ENCODE measurements around the gene KRTAP6-3. TPM values are rescaled to one million over a fixed set of nuclear protein-coding genes. Genes with fewer than 3 reads are reported as not detected.

Gene KRTAP6-3, protein sequence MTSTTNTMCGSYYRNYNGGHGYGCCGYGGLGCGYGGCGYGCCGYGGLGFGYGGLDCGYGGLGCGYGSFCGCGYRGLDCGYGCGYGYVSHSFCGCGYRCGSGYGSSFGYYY
- not detected for total RNA-seq

DNA sequence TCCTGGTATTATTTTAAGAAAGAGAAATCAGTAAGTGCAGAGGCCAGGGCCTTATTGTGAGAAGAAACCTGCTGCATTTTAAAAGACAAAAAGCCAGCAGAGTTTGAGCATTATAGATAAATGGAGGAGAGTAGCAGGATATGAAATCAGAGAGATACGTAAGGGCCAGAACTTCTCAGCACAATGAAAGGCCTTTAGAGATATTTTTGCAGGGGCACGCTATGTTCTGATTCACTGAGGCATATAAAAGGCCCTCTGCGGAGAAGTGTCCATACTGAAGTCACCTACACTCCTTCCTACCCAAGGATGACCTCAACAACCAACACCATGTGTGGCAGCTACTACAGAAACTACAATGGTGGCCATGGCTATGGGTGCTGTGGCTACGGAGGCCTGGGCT is at the start of gene KRTAP6-3:
Gene KRTAP6-3 (plus strand): TSS at position 301 of the 400 bp plus-strand sequence. CDS start 6 bp downstream, at position 307.
- DNase-seq, result no peak
- H3K27me3 Mint-ChIP-seq (ENCODE audit: low read depth), result no peaks in the 10 kb centered on the region
- H3K9me3 Mint-ChIP-seq, result no peaks in the 10 kb centered on the region
- CTCF ChIA-PET, result no interaction called here
- intact Hi-C loops (cut with micrococcal nuclease), result no loop called here
- no peaks in the 10 kb centered on the region for H3K36me3 Mint-ChIP-seq (ENCODE audit: low read depth)
- H3K27ac Mint-ChIP-seq, result no peak within 1 kb of the TSS
- H3K4me3 Mint-ChIP-seq, result no peak within 1 kb of the TSS
- H3K4me1 Mint-ChIP-seq (ENCODE audit: low read depth), result no peaks in the 10 kb centered on the region

DNA sequence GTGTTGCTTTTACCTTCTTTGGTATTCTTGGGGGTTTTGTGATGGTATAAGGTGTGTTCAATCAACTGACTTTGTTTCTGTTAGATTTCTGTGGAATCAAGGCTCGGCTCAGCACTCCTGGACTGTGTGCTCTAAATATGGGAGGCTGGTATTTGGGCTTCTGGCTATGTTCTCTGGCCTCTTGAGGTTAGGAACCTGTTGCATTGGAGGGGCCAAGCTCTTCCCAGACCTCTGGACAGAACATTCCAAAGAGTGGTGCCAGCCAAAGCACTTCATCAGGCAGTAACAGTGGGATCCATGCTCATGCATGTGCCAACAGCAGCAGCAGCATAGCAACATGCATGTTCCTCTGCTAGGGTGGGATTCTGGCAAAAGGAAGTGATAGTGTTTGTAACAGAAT is 39.5 kb upstream of the KRTAP6-3 start:
- intact Hi-C loops (cut with micrococcal nuclease), result no loop called here
- no peaks in the 10 kb centered on the region for H3K27me3 Mint-ChIP-seq (ENCODE audit: low read depth)
- no peak for DNase-seq
- H3K4me1 Mint-ChIP-seq (ENCODE audit: low read depth), result no peaks in the 10 kb centered on the region
- peaks cover 4% of the 10 kb centered on the region for H3K9me3 Mint-ChIP-seq
- CTCF ChIA-PET, result no interaction called here
- no peak overlapping the region for H3K4me3 Mint-ChIP-seq
- no peak overlapping the region for H3K27ac Mint-ChIP-seq
- H3K36me3 Mint-ChIP-seq (ENCODE audit: low read depth), result no peaks in the 10 kb centered on the region

DNA sequence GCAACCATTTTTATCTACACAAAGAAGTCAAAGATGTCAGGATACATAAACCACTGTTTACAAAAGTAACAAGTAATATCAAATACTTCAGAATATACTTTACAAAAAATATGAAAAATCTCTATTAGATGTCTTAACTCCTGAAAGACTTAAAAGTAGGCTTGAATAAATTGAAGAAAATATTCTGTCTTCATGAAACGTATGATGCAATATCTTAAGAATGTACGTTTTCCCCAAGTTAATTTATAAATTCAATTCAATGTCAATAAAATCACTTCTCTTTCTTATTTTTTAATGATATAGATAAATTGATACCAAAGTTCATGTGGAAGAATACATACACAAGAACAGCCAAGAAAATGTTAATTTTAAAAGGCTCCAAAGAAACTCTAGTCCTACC is 37.1 kb upstream of the KRTAP6-3 start:
- intact Hi-C loops (cut with micrococcal nuclease), result no loop called here
- Mint-ChIP-seq H3K9me3 (peaks cover 4% of the 10 kb centered on the region), H3K27ac (no peak overlapping the region), H3K4me1 (ENCODE audit: low read depth) (no peaks in the 10 kb centered on the region), H3K4me3 (no peak overlapping the region), H3K27me3 (ENCODE audit: low read depth) (no peaks in the 10 kb centered on the region), H3K36me3 (ENCODE audit: low read depth) (no peaks in the 10 kb centered on the region)
- no peak for DNase-seq
- CTCF ChIA-PET, result no interaction called here

DNA sequence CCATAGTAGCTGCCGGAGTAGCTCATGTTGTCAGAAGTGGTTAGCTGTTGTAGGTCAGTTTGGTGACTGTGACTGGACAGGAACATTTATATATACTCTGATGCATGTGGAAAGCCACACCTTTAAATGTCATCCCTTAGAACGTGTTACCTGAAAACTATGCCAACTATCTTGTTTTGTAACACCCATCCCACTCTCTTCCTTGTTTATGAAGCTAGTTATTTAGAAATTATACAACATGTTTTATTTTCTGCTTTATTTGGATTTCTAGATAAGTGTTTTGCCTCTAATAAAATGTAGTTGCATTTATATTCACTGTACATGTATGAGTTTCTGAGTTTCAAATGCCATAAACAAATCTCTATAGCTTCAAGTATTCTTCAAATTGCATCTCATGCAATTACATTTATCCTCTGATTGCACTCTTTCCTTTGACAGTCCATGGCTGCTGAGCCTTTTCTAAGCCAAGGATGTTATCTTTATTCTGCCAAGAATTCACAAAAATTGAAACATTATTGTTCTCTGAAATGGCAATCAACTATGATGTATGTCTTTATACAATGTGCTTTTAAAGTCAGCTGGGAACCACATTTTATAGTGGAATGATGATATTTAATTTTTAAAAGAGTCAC is 30.9 kb upstream of the KRTAP6-3 start, which contains the start of gene KRTAP19-7:
Gene KRTAP19-7 (minus strand): TSS at position 51 of the 632 bp plus-strand sequence. CDS start 25 bp downstream, at position 26.
- no peaks in the 10 kb centered on the region for H3K27me3 Mint-ChIP-seq (ENCODE audit: low read depth)
- intact Hi-C loops (cut with micrococcal nuclease), result no loop called here

DNA sequence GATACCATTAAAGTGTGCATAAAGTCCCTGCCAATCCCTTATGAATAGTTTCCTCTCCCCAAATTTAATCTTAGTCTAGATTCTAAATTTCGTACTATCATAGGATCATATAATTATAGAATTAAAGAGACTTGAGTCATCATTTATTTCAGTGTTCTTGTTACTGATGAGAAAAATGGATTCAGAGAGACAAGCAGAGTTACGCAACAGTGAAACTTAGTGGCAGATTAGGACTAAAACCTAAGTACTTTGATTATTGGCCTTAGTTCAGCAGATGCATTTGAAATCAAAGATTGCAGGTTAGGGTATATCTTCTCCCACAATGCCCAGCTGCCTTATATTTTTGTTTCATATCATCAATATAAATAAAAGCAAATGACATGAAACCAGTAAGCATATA is 30.3 kb upstream of the KRTAP6-3 start:
- Mint-ChIP-seq H3K4me3 (no peak overlapping the region), H3K27me3 (ENCODE audit: low read depth) (no peaks in the 10 kb centered on the region), H3K36me3 (ENCODE audit: low read depth) (no peaks in the 10 kb centered on the region), H3K4me1 (ENCODE audit: low read depth) (no peaks in the 10 kb centered on the region), H3K27ac (no peak overlapping the region), H3K9me3 (no peaks in the 10 kb centered on the region)
- DNase-seq, result no peak
- CTCF ChIA-PET, result no interaction called here
- intact Hi-C loops (cut with micrococcal nuclease), result no loop called here

More for the DNA sequence above, 30.9 kb upstream of the KRTAP6-3 start, which contains the start of gene KRTAP19-7:
- Mint-ChIP-seq H3K4me1 (ENCODE audit: low read depth) (no peaks in the 10 kb centered on the region), H3K4me3 (no peak within 1 kb of the TSS), H3K27ac (no peak within 1 kb of the TSS), H3K9me3 (no peaks in the 10 kb centered on the region), H3K36me3 (ENCODE audit: low read depth) (no peaks in the 10 kb centered on the region)
- CTCF ChIA-PET, result no interaction called here
- no peak for DNase-seq

DNA sequence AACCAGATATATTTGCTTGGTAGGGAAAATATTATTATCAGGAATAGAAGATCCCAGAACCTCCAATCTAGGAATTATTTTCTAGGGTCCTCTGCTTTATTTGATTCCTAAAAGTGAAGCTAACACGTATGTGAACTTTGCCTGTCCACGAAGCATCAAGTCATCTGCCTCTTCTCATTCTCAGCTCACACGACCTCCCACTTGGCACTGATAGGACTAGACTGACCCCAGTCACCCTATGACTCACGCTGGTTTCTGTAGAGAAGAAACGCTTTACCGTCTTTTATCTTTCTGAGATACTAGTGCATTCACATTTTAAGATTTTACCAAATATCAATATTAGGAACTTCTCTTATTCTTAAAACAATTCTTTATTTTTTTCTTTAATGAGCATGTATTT is 29.2 kb upstream of the KRTAP6-3 start:
- intact Hi-C loops (cut with micrococcal nuclease), result no loop called here
- Mint-ChIP-seq H3K9me3 (no peaks in the 10 kb centered on the region), H3K4me1 (ENCODE audit: low read depth) (no peaks in the 10 kb centered on the region), H3K27ac (no peak overlapping the region), H3K27me3 (ENCODE audit: low read depth) (no peaks in the 10 kb centered on the region), H3K4me3 (no peak overlapping the region), H3K36me3 (ENCODE audit: low read depth) (no peaks in the 10 kb centered on the region)
- CTCF ChIA-PET, result no interaction called here
- no peak for DNase-seq

DNA sequence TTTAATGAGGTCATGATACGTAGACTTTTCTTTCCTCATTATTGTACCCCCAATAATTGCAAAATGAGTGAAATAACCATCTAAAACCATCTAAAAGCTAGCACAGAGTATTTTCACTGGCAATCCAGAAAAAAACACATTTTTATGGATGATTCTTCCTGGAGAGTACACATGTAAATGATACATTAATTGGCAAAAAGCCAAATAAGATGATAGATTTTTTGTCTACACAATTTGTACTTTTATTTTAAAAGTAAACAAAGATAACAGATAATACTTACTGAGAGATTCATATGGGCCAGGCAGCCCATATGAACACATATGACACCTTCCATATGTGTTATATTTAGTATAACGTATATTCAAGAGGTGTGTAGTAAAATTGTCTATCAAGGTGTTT is 28.6 kb upstream of the KRTAP6-3 start:
- no peak for DNase-seq
- no peak overlapping the region for H3K27ac Mint-ChIP-seq
- no peaks in the 10 kb centered on the region for H3K4me1 Mint-ChIP-seq (ENCODE audit: low read depth)
- H3K9me3 Mint-ChIP-seq, result no peaks in the 10 kb centered on the region
- intact Hi-C loops (cut with micrococcal nuclease), result no loop called here
- CTCF ChIA-PET, result no interaction called here
- H3K4me3 Mint-ChIP-seq, result no peak overlapping the region
- H3K27me3 Mint-ChIP-seq (ENCODE audit: low read depth), result no peaks in the 10 kb centered on the region
- H3K36me3 Mint-ChIP-seq (ENCODE audit: low read depth), result no peaks in the 10 kb centered on the region

DNA sequence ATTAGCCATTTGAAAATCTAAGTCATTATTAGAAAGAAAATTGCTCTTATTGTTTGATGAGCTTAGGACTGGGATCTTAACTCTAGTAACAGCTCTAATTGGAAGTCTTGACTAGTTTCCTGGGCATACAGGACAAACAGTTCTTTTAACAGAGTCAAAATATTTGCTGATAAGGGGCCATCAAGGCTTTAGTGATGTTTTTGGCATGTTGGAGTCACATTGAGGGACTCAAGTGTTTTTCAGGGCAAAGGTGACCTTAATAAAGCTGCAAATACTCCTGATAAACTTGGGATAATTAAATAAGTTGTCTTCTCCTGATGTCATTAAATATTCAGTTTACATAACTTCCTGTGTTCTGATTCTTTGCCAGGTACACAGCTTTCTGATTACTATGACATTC is 24.6 kb upstream of the KRTAP6-3 start:
- Mint-ChIP-seq H3K36me3 (ENCODE audit: low read depth) (no peaks in the 10 kb centered on the region), H3K4me1 (ENCODE audit: low read depth) (no peaks in the 10 kb centered on the region), H3K27me3 (ENCODE audit: low read depth) (no peaks in the 10 kb centered on the region), H3K9me3 (peaks cover 2% of the 10 kb centered on the region), H3K27ac (no peak overlapping the region), H3K4me3 (no peak overlapping the region)
- CTCF ChIA-PET, result no interaction called here
- intact Hi-C loops (cut with micrococcal nuclease), result no loop called here
- DNase-seq, result no peak

DNA sequence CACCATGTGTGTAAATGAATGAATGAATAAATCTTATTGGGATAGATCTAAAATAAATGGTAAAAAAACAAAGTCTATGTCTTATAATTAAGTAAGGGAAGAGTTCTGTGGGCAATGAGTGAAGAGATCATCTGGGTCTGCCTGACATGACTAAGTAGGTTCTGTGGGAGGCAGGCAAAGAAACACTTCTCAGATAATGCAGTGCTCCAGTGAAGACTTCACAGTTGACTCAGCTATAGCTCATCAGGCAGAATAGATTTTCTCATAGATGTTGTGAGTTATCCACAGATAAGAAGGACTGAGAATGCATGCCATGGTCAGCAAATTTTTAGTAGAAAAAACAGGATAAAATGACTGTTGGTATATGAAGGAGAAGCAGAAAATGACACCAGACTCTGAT is 14.5 kb upstream of the KRTAP6-3 start:
- intact Hi-C loops (cut with micrococcal nuclease), result no loop called here
- H3K27me3 Mint-ChIP-seq (ENCODE audit: low read depth), result no peaks in the 10 kb centered on the region
- no peaks in the 10 kb centered on the region for H3K4me1 Mint-ChIP-seq (ENCODE audit: low read depth)
- H3K36me3 Mint-ChIP-seq (ENCODE audit: low read depth), result no peaks in the 10 kb centered on the region
- CTCF ChIA-PET, result no interaction called here
- no peaks in the 10 kb centered on the region for H3K9me3 Mint-ChIP-seq
- no peak for DNase-seq
- H3K27ac Mint-ChIP-seq, result no peak overlapping the region
- H3K4me3 Mint-ChIP-seq, result no peak overlapping the region

DNA sequence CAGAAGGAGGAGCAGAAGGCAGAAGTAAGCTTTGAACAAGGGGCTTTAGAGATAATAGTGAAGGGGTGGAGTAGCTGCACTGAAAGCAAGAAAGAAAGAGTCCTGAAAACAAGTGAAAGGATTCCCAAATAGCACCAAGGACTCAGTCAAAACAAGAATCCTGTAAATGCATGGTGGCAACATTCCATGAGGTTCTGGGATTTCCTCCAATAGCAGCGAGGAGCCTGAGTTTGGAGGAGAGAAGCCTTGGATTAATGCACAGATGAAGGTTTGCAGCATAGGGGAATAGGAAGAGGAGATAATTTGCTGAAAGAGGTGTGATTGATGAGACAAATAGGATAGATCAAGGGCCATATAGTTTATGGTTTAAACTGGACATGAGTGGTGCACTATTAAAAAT is 12.9 kb upstream of the KRTAP6-3 start:
- no peaks in the 10 kb centered on the region for H3K27me3 Mint-ChIP-seq (ENCODE audit: low read depth)
- peaks cover 3% of the 10 kb centered on the region for H3K9me3 Mint-ChIP-seq
- CTCF ChIA-PET, result no interaction called here
- H3K4me3 Mint-ChIP-seq, result no peak overlapping the region
- no peaks in the 10 kb centered on the region for H3K36me3 Mint-ChIP-seq (ENCODE audit: low read depth)
- H3K27ac Mint-ChIP-seq, result no peak overlapping the region
- H3K4me1 Mint-ChIP-seq (ENCODE audit: low read depth), result no peaks in the 10 kb centered on the region
- intact Hi-C loops (cut with micrococcal nuclease), result no loop called here
- DNase-seq, result no peak

DNA sequence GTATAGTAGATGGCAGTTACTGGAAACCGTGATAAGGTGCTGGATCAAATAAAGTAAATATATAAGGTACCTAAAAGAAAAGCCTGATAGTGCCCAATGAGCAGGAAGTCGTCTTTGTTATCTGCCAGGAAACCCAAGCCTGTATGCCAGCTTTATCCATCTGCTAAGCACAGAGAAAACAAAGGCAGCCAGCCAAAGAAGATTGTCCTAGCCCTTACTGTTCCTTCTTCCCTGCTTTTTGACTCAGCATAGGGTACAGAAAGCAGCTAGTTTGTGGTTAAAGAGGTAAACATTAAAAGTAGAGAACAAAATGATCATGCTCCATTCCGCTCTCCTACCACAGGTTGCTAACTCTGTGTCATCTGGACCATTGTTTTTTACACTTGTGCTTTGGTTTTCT is 12.1 kb upstream of the KRTAP6-3 start:
- Mint-ChIP-seq H3K4me1 (ENCODE audit: low read depth) (no peaks in the 10 kb centered on the region), H3K36me3 (ENCODE audit: low read depth) (no peaks in the 10 kb centered on the region), H3K9me3 (peaks cover 3% of the 10 kb centered on the region), H3K27ac (no peak overlapping the region), H3K4me3 (no peak overlapping the region), H3K27me3 (ENCODE audit: low read depth) (no peaks in the 10 kb centered on the region)
- DNase-seq, result no peak
- CTCF ChIA-PET, result no interaction called here
- intact Hi-C loops (cut with micrococcal nuclease), result no loop called here

DNA sequence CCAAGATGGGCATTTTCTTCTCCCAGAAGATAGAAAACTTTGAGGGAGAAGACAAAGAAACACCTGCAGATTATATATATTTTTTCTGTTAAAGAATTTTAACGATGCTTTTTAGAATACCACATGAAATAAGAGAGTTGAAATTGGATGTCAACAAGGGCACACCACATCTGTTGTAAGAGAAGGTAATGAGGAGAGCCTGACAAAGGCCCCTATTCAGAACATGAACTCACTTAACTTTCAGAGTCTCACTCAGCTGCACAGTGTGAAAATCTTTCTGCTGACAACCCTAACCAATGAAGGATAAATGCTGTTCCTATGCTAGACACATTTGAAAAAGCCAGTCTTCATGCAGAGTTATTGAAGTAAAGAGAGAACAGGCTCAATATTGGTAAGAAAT is 9.4 kb upstream of the KRTAP6-3 start:
- H3K9me3 Mint-ChIP-seq, result peaks cover 3% of the 10 kb centered on the region
- no peaks in the 10 kb centered on the region for H3K4me1 Mint-ChIP-seq (ENCODE audit: low read depth)
- no peak for DNase-seq
- no peaks in the 10 kb centered on the region for H3K36me3 Mint-ChIP-seq (ENCODE audit: low read depth)
- no peaks in the 10 kb centered on the region for H3K27me3 Mint-ChIP-seq (ENCODE audit: low read depth)
- CTCF ChIA-PET, result no interaction called here
- intact Hi-C loops (cut with micrococcal nuclease), result no loop called here
- no peak overlapping the region for H3K27ac Mint-ChIP-seq
- H3K4me3 Mint-ChIP-seq, result no peak overlapping the region

DNA sequence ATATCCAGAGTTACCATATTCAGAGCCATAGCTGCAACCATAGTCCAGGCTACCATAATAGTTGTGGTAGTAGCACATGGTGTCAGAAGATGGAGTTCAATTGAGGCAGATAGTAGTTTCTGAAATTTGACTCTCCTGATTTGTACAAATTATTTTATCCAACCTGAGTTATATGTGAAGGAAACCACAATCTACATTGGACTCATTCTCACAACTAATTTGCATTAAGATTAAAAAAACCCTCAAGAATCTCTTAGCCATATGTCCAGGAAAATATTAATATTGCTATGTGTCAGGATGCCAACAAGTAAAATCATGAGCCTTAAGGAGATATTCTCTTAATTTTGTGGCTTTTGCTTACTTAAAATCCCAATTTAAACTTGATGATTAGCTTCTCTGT is 1.9 kb upstream of the KRTAP6-3 start, which contains the start of gene KRTAP22-2:
Gene KRTAP22-2 (minus strand): TSS at position 101 of the 400 bp plus-strand sequence.
- H3K9me3 Mint-ChIP-seq, result no peaks in the 10 kb centered on the region
- intact Hi-C loops (cut with micrococcal nuclease), result no loop called here
- no peak for DNase-seq
- no peak within 1 kb of the TSS for H3K4me3 Mint-ChIP-seq
- no peaks in the 10 kb centered on the region for H3K36me3 Mint-ChIP-seq (ENCODE audit: low read depth)
- no peaks in the 10 kb centered on the region for H3K27me3 Mint-ChIP-seq (ENCODE audit: low read depth)
- no peak within 1 kb of the TSS for H3K27ac Mint-ChIP-seq
- CTCF ChIA-PET, result no interaction called here
- H3K4me1 Mint-ChIP-seq (ENCODE audit: low read depth), result no peaks in the 10 kb centered on the region
